MM.1S (cell line): Measurements from ENCODE around the gene ADRB2.

ENCODE experiments used
- DNase-seq: peaks from one replicate; pipeline ENCODE4 v3.0.0-alpha.2; 2015
- H2AFZ ChIP-seq: fragments of 300-600 bp; sonication (generic); 2 replicates; pipeline ENCODE4 v1.6.0; 2016; ENCODE audit warnings: antibody characterized with exemption, low read length
- H3F3A ChIP-seq: fragments of 300-600 bp; sonication (generic); 2 replicates; pipeline ENCODE4 v1.6.1; 2016; ENCODE audit warnings: mild to moderate bottlenecking, antibody characterized with exemption, low read length, moderate library complexity, mixed read lengths; ENCODE audit not compliant: insufficient read depth
- H3K27ac ChIP-seq: fragments of 300-600 bp; sonication (generic); 2 replicates; pipeline ENCODE4 v1.5.1; 2016; ENCODE audit warnings: mild to moderate bottlenecking, low read length
- H3K27me3 ChIP-seq: fragments of 300-600 bp; sonication (generic); replicated peaks from 2 replicates; pipeline ENCODE4 v1.6.0; 2016; ENCODE audit warnings: low read length; ENCODE audit not compliant: insufficient read depth
- H3K36me3 ChIP-seq: fragments of 300-600 bp; sonication (generic); replicated peaks from 2 replicates; pipeline ENCODE4 v1.6.1; 2016; ENCODE audit warnings: mild to moderate bottlenecking, low read length, mixed read lengths; ENCODE audit not compliant: insufficient read depth
- H3K4me1 ChIP-seq: fragments of 300-600 bp; sonication (generic); 2 replicates; pipeline ENCODE4 v1.6.1; 2016; ENCODE audit warnings: low read length, mixed read lengths
- H3K4me2 ChIP-seq: fragments of 300-600 bp; sonication (generic); 2 replicates; pipeline ENCODE4 v1.6.0; 2016; ENCODE audit warnings: low read depth, low read length
- H3K4me3 ChIP-seq: fragments of 300-600 bp; sonication (generic); 2 replicates; pipeline ENCODE4 v1.5.1; 2016; ENCODE audit warnings: low read length, mixed read lengths
- H3K79me2 ChIP-seq: fragments of 300-600 bp; sonication (generic); 2 replicates; pipeline ENCODE4 v1.6.1; 2016; ENCODE audit warnings: mixed run types, low read length, mixed read lengths
- H3K9ac ChIP-seq: fragments of 300-600 bp; sonication (generic); 2 replicates; pipeline ENCODE4 v1.6.1; 2016; ENCODE audit warnings: low read length, mixed read lengths
- H3K9me2 ChIP-seq: fragments of 300-600 bp; sonication (generic); replicated peaks from 2 replicates; pipeline ENCODE4 v1.6.1; 2016; ENCODE audit warnings: mild to moderate bottlenecking, low read length, mixed read lengths; ENCODE audit not compliant: insufficient read depth
- H3K9me3 ChIP-seq: fragments of 300-600 bp; sonication (generic); replicated peaks from 2 replicates; pipeline ENCODE4 v1.6.1; 2016; ENCODE audit warnings: mild to moderate bottlenecking, low read length, mixed read lengths; ENCODE audit not compliant: insufficient read depth
- H4K20me1 ChIP-seq: fragments of 300-600 bp; sonication (generic); 2 replicates; pipeline ENCODE4 v1.6.1; 2016; ENCODE audit warnings: mild to moderate bottlenecking, low read length, moderate library complexity, mixed read lengths; ENCODE audit not compliant: insufficient read depth
- CTCF ChIP-seq: fragments of 300-600 bp; sonication (generic); IDR thresholded peaks from 2 replicates; pipeline ENCODE4 v1.5.1; 2016; ENCODE audit warnings: antibody characterized with exemption, low read length, mixed read lengths
- EZH2 ChIP-seq: fragments of 300-600 bp; sonication (generic); optimal IDR thresholded peaks from 2 replicates; pipeline ENCODE3; 2017; ENCODE audit warnings: low read depth, mild to moderate bottlenecking, antibody characterized with exemption, low read length, mixed read lengths
- EZH2phosphoT487 ChIP-seq: fragments of 300-600 bp; sonication (generic); IDR thresholded peaks from 2 replicates; pipeline ENCODE4 v1.6.1; 2018; ENCODE audit warnings: antibody characterized with exemption, low read length

Gene ADRB2

DNA sequence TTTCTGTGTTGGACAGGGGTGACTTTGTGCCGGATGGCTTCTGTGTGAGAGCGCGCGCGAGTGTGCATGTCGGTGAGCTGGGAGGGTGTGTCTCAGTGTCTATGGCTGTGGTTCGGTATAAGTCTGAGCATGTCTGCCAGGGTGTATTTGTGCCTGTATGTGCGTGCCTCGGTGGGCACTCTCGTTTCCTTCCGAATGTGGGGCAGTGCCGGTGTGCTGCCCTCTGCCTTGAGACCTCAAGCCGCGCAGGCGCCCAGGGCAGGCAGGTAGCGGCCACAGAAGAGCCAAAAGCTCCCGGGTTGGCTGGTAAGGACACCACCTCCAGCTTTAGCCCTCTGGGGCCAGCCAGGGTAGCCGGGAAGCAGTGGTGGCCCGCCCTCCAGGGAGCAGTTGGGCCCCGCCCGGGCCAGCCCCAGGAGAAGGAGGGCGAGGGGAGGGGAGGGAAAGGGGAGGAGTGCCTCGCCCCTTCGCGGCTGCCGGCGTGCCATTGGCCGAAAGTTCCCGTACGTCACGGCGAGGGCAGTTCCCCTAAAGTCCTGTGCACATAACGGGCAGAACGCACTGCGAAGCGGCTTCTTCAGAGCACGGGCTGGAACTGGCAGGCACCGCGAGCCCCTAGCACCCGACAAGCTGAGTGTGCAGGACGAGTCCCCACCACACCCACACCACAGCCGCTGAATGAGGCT lies at the start of gene ADRB2:
ADRB2 (plus strand) TSS at position 559 of the 686 bp plus-strand sequence. CDS start 221 bp downstream, outside the sequence.
- Histone ChIP-seq H3K79me2 (peaks cover 47% of the 10 kb centered on the region), H3K4me3 (peak within 1 kb of the TSS; percentile 93), H3K9me3 (no peaks in the 10 kb centered on the region), H4K20me1 (no peaks in the 10 kb centered on the region), H3K27ac (peak within 1 kb of the TSS; percentile 95), H2AFZ (peak within 1 kb of the TSS; percentile 83), H3K4me1 (peaks cover 12% of the 10 kb centered on the region; the same call in 1 of the 2 replicates), H3F3A (peaks cover 39% of the 10 kb centered on the region), H3K4me2 (peak within 1 kb of the TSS; percentile 92), H3K9me2 (no peaks in the 10 kb centered on the region), H3K27me3 (no peaks in the 10 kb centered on the region), H3K9ac (peak within 1 kb of the TSS; percentile 67), H3K36me3 (no peaks in the 10 kb centered on the region)
- peak; percentile 96 for DNase-seq
- TF ChIP-seq EZH2, result no peak

- no peaks in the 10 kb centered on the region for H4K20me1 ChIP-seq
- H3K9ac ChIP-seq, result no peak overlapping the region
- H3K9me3 ChIP-seq, result no peaks in the 10 kb centered on the region
- no peaks in the 10 kb centered on the region for H3K9me2 ChIP-seq
- H3K79me2 ChIP-seq, result no peaks in the 10 kb centered on the region
- H3K4me1 ChIP-seq, result no peaks in the 10 kb centered on the region
- no peak for DNase-seq
- H3K36me3 ChIP-seq, result no peaks in the 10 kb centered on the region
- no peak overlapping the region for H3K4me3 ChIP-seq
- H3K4me2 ChIP-seq, result no peak overlapping the region
- H2AFZ ChIP-seq, result no peak overlapping the region
- TF ChIP-seq EZH2phosphoT487, result no peak
- TF ChIP-seq EZH2, result no peak
- no peak for TF ChIP-seq CTCF
- H3F3A ChIP-seq, result no peaks in the 10 kb centered on the region
- no peak overlapping the region for H3K27ac ChIP-seq
- no peaks in the 10 kb centered on the region for H3K27me3 ChIP-seq
Measured at GRCh38 chr5:148776780-148777179, 49.6 kb upstream of the ADRB2 start.

DNA sequence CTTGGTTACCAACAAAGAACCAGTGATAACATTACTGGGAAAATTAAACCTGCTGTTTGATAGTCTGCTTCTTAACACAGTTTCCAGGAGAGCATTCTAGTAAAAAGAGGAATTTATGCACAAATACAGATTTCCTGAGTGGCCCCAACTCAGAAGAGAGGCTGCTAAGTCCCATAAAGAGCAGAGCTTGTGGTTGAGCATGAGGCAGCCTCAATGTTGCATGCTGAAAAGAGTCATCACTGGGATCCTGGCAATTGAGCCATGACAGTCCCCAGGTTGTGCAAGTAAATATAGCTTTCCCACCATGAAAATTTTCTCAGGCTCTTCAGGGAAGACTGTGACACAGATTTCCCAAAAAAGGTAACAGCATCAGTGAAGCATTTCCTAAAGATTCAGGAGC lies 47.5 kb upstream of the ADRB2 start:
- Histone ChIP-seq H4K20me1 (no peaks in the 10 kb centered on the region), H3K9me2 (no peaks in the 10 kb centered on the region), H3K27me3 (no peaks in the 10 kb centered on the region), H3K9ac (no peak overlapping the region), H3K36me3 (no peaks in the 10 kb centered on the region), H3K27ac (no peak overlapping the region), H3F3A (no peaks in the 10 kb centered on the region), H2AFZ (no peak overlapping the region), H3K79me2 (no peaks in the 10 kb centered on the region), H3K4me1 (no peaks in the 10 kb centered on the region), H3K4me2 (no peak overlapping the region), H3K4me3 (no peak overlapping the region), H3K9me3 (no peaks in the 10 kb centered on the region)
- no peak for DNase-seq
- TF ChIP-seq EZH2, result no peak
- TF ChIP-seq EZH2phosphoT487, result no peak
- no peak for TF ChIP-seq CTCF

GRCh38 chr5:148780711-148781110 lies 45.7 kb upstream of the ADRB2 start:
- no peak overlapping the region for H2AFZ ChIP-seq
- DNase-seq, result no peak
- H3K4me2 ChIP-seq, result no peak overlapping the region
- no peaks in the 10 kb centered on the region for H3K9me2 ChIP-seq
- H4K20me1 ChIP-seq, result no peaks in the 10 kb centered on the region
- no peaks in the 10 kb centered on the region for H3K9me3 ChIP-seq
- H3K27ac ChIP-seq, result no peak overlapping the region
- H3K4me1 ChIP-seq, result no peaks in the 10 kb centered on the region
- H3K36me3 ChIP-seq, result no peaks in the 10 kb centered on the region
- no peak overlapping the region for H3K4me3 ChIP-seq
- no peaks in the 10 kb centered on the region for H3K79me2 ChIP-seq
- no peak overlapping the region for H3K9ac ChIP-seq
- H3F3A ChIP-seq, result no peaks in the 10 kb centered on the region
- TF ChIP-seq CTCF (no peak), EZH2 (no peak), EZH2phosphoT487 (no peak)
- H3K27me3 ChIP-seq, result no peaks in the 10 kb centered on the region
